Natural killer cell (primary cell): ENCODE results near the gene PTPRA. TPM values are rescaled to one million over a fixed set of nuclear protein-coding genes. Genes with fewer than 3 reads are reported as not detected.
A peak's percentile ranks its signal among the peaks of the same experiment; 100 is the strongest.
"Not testable (repeated sequence)": the region's sequence is repeated elsewhere in the genome, so short reads cannot be mapped to it uniquely, and the experiment has no call there.

Experiments used
- ATAC-seq, 3 donors: fragments of 150-1000 bp in 2 of 3; fragments of 200-7000 bp in 1 of 3; cut with Tn5 transposase; 1 replicate in 1 of 3; 2 replicates in 2 of 3; pipeline ENCODE4 v1.10.0; 2021; ENCODE audit warnings: mild to moderate bottlenecking in 2 of 3, moderate library complexity in 2 of 3
- DNase-seq, 2 donors: peaks; one replicate each; pipeline versions ENCODE4 v3.0.0 to v3.0.0-alpha.2; 2013 to 2021; ENCODE audit warnings: mixed read lengths in 1 of 2
- H3K27ac ChIP-seq: one replicate; pipeline ENCODE4 v1.5.1; 2013; ENCODE audit warnings: mild to moderate bottlenecking, low read length
- H3K27me3 ChIP-seq: one replicate; pipeline ENCODE4 v1.6.1; 2013; ENCODE audit warnings: low read length; ENCODE audit not compliant: control insufficient read depth, insufficient read depth
- H3K36me3 ChIP-seq: one replicate; pipeline ENCODE4 v1.6.1; 2013; ENCODE audit warnings: low read length; ENCODE audit not compliant: control insufficient read depth, insufficient read depth
- H3K4me1 ChIP-seq: one replicate; pipeline ENCODE4 v1.6.1; 2013; ENCODE audit warnings: low read length; ENCODE audit not compliant: control insufficient read depth, insufficient read depth
- H3K4me3 ChIP-seq: one replicate; pipeline ENCODE4 v1.5.1; 2013; ENCODE audit warnings: low read length
- H3K9me3 ChIP-seq: one replicate; pipeline ENCODE4 v1.6.1; 2013; ENCODE audit warnings: low read length; ENCODE audit not compliant: control insufficient read depth, insufficient read depth
- H3K27ac Mint-ChIP-seq, 2 donors: one replicate each; pipeline ENCODE4 v1.8.0; 2022; ENCODE audit warnings: mild to moderate bottlenecking in 2 of 2, mixed read lengths in 2 of 2, moderate library complexity in 1 of 2
- H3K27me3 Mint-ChIP-seq, 2 donors: one replicate each; pipeline ENCODE4 v1.8.0; 2022; ENCODE audit warnings: low read depth in 2 of 2, mixed read lengths in 2 of 2
- H3K36me3 Mint-ChIP-seq: one replicate; pipeline ENCODE4 v1.8.0; 2022; ENCODE audit warnings: mixed read lengths
- H3K4me1 Mint-ChIP-seq, 2 donors: one replicate each; pipeline ENCODE4 v1.8.0; 2022; ENCODE audit warnings: mixed read lengths in 2 of 2
- H3K4me3 Mint-ChIP-seq: one replicate; pipeline ENCODE4 v1.8.0; 2022; ENCODE audit warnings: mild to moderate bottlenecking, moderate library complexity, mixed read lengths
- H3K9me3 Mint-ChIP-seq, 2 donors: one replicate each; pipeline ENCODE4 v1.8.0; 2022; ENCODE audit warnings: mixed read lengths in 2 of 2
- CTCF ChIP-seq: fragments of 200-600 bp; IDR thresholded peaks from one replicate; pipeline ENCODE4 v1.8.0; 2022; ENCODE audit warnings: antibody characterized with exemption
- whole genome bisulfite sequencing: methylation state at CpG from one replicate; pipeline ENCODE4 v1.1.7; 2013; ENCODE audit warnings: missing lambda C conversion rate; ENCODE audit not compliant: insufficient coverage; 5-methylcytosine and 5-hydroxymethylcytosine counted together
- intact Hi-C: fragments of 100-400 bp; cut with micrococcal nuclease; formaldehyde crosslinking; loops from one replicate; pipeline ENCODE4 v1.14.2; 2022
- total RNA-seq, 4 donors: library from RNA; stranded (reverse); fragments of 120-200 nt in 1 of 4; gene quantifications; one replicate each; pipeline versions ENCODE4 v1.2.3 to v1.2.4, GENCODE V29; 2013 to 2022

The PTPRA gene
- total RNA-seq, 3 donors from 2014 or later (not counting 1 experiment from before 2014, with no cell fraction given) = 125 to 172 (median 141) TPM

DNA sequence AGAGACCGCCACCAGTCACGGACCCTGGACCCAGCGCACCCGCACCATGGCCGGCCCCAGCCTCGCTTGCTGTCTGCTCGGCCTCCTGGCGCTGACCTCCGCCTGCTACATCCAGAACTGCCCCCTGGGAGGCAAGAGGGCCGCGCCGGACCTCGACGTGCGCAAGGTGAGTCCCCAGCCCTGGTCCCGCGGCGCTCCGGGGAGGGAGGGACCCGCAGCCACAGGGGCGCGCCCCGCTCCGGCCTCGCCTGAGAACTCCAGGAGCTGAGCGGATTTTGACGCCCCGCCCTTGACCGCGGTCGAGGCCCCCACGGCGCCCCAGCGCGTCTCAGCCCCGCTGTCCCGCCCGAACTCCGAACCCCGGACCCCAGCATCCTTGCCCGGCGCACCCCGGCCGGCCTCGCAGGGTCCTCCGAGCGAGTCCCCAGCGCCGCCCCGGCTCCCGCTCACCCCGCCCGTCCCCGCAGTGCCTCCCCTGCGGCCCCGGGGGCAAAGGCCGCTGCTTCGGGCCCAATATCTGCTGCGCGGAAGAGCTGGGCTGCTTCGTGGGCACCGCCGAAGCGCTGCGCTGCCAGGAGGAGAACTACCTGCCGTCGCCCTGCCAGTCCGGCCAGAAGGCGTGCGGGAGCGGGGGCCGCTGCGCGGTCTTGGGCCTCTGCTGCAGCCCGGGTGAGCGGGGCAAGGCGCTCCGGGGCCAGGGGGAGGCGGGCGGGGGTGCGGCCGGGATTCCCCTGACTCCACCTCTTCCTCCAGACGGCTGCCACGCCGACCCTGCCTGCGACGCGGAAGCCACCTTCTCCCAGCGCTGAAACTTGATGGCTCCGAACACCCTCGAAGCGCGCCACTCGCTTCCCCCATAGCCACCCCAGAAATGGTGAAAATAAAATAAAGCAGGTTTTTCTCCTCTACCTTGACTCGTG lies 198.6 kb downstream of the PTPRA start, which contains the start of gene OXT:
TSS of gene OXT (plus strand) at position 11 of the 920 bp plus-strand sequence. CDS start at position 47, 36 bp downstream.
- DNase-seq (peak; percentile 43 to 88), ATAC-seq (peak; percentile 82 to 90 (median 85))
- Mint-ChIP-seq H3K4me3 (peak within 1 kb of the TSS; percentile 89), H3K36me3 (no peaks in the 10 kb centered on the region), H3K27me3 (peaks cover 8 to 16% of the 10 kb centered on the region in 2 donors), H3K4me1 (peaks cover 9 to 19% of the 10 kb centered on the region in 2 donors), H3K27ac (peak within 1 kb of the TSS; percentile 5 to 82), H3K9me3 (no peaks in the 10 kb centered on the region)
- TF ChIP-seq CTCF = no peak
- H3K9me3 ChIP-seq = no peaks in the 10 kb centered on the region
- no peak within 1 kb of the TSS for H3K27ac ChIP-seq
- peak within 1 kb of the TSS; percentile 31 for H3K4me3 ChIP-seq
- no peaks in the 10 kb centered on the region for H3K36me3 ChIP-seq
- intact Hi-C loops = no loop called here
- peaks cover 8% of the 10 kb centered on the region for H3K27me3 ChIP-seq
- H3K4me1 ChIP-seq = peaks cover 16% of the 10 kb centered on the region
- WGBS = 8% methylated on average over 94 of the region's 95 CpGs

DNA sequence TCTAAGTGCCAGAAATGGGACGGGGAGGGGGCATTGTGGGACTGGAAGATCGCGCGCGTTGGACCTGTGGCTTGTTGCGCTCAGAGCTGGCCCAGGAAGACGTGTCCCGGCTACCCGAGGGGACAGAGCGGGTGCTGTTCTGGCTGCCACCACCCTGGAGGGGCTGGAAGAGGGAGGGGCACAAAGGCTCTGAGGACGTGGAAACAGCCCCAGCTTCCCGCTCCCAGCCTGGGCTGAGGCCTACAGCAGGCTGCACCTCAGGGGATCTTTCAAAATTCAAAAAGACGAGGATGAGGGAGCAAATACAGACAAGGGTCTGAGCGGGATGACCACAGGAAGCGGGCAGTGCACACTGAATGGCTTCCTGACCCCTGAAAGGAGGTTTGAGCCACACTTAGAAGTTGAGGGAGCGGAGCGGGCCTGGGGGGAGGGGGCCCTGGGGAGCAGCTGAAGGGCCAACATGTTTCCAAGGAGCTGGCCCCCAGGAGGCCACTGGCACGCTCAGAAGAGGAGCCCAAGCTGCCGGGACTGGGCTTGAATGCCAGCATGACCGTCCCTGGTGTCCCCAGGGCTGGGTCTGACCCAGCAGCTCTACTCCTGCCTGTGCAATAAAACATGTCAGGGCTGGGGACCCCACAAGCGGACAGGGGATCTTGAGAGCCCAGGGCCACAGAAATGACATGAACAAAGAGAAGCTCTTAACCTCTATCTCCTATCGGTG lies 199.4 kb downstream of the PTPRA start:
- no peaks in the 10 kb centered on the region for H3K36me3 ChIP-seq
- WGBS = 84% methylated on average over 22 of the region's 22 CpGs
- ATAC-seq (no peak), DNase-seq (peak in 1 of 2 donors; percentile 4)
- Mint-ChIP-seq H3K4me3 (peak overlapping the region; percentile 85), H3K36me3 (no peaks in the 10 kb centered on the region), H3K4me1 (peaks cover 13 to 25% of the 10 kb centered on the region in 2 donors), H3K9me3 (no peaks in the 10 kb centered on the region), H3K27me3 (peaks cover 8 to 16% of the 10 kb centered on the region in 2 donors), H3K27ac (peak overlapping the region in 1 of 2 donors; percentile 82)
- no peaks in the 10 kb centered on the region for H3K9me3 ChIP-seq
- H3K27me3 ChIP-seq = peaks cover 8% of the 10 kb centered on the region
- intact Hi-C loops = no loop called here
- no peak for TF ChIP-seq CTCF
- H3K4me3 ChIP-seq = peak overlapping the region; percentile 19
- H3K27ac ChIP-seq = no peak overlapping the region
- peaks cover 24% of the 10 kb centered on the region for H3K4me1 ChIP-seq

GRCh38 chr20:3073251-3073643 lies 200.0 kb downstream of the PTPRA start:
- WGBS = 88% methylated on average over 8 of the region's 8 CpGs
- H3K27me3 Mint-ChIP-seq = peaks cover 8 to 16% of the 10 kb centered on the region in 2 donors
- peaks cover 11% of the 10 kb centered on the region for H3K27me3 ChIP-seq
- H3K36me3 ChIP-seq, intact Hi-C loops, H3K9me3 ChIP-seq, ATAC-seq, H3K36me3 Mint-ChIP-seq, H3K4me3 ChIP-seq, DNase-seq, H3K27ac ChIP-seq, H3K9me3 Mint-ChIP-seq, H3K27ac Mint-ChIP-seq: not testable (repeated sequence)
- H3K4me1 ChIP-seq = peaks cover 24% of the 10 kb centered on the region
- peaks cover 16 to 28% of the 10 kb centered on the region in 2 donors for H3K4me1 Mint-ChIP-seq
- peak overlapping the region; percentile 40 for H3K4me3 Mint-ChIP-seq

DNA sequence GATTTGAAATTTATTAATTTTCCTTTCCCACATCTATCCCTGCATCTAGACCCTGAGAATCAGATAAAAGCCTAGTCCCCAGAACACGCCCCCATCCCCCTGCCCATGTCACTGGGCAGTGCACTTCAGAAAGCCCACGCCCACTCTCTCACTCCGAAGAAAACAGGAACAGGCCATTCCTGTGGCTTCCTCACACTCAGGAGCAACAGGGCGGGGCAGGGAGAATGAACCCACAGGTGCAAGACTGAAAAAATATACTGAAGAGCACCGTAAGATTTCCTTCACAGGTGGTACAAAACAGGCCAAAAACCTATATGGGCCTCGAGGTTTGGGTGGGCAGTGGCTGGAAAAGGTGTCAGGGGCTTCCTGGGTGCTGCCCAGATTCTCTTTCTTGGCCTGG lies 201.5 kb downstream of the PTPRA start:
- 35% methylated on average over 6 of the region's 6 CpGs for WGBS
- H3K36me3 ChIP-seq = no peaks in the 10 kb centered on the region
- ATAC-seq = no peak
- peaks cover 16 to 28% of the 10 kb centered on the region in 2 donors for H3K4me1 Mint-ChIP-seq
- no peak overlapping the region for H3K27ac ChIP-seq
- no peaks in the 10 kb centered on the region for H3K36me3 Mint-ChIP-seq
- no peak for TF ChIP-seq CTCF
- no peak overlapping the region for H3K4me3 ChIP-seq
- no peaks in the 10 kb centered on the region for H3K9me3 Mint-ChIP-seq
- no peaks in the 10 kb centered on the region for H3K9me3 ChIP-seq
- no peak overlapping the region for H3K27ac Mint-ChIP-seq
- no peak for DNase-seq
- H3K4me1 ChIP-seq = peaks cover 24% of the 10 kb centered on the region
- peaks cover 19 to 21% of the 10 kb centered on the region in 2 donors for H3K27me3 Mint-ChIP-seq
- no peak overlapping the region for H3K4me3 Mint-ChIP-seq
- peaks cover 11% of the 10 kb centered on the region for H3K27me3 ChIP-seq
- intact Hi-C loops = no loop called here

DNA sequence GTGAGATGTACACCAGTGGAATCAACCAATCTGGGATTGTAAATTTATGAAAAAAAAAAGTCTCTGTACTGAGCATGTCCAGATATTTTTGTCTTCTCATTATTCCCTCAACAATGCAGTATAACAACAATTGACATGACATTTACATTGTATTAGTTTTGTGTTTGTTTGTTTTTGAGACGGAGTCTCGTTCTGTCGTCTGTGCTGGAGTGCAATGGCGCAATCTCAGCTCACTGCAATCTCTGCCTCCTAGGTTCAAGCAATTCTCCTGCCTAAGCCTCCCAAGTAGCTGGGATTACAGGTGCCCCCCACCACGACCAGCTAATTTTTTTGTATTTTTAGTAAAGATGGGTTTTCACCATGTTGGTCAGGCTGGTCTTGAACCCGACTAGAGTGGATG lies 202.0 kb downstream of the PTPRA start:
- WGBS = 83% methylated on average over 6 of the region's 6 CpGs
- intact Hi-C loops, H3K36me3 Mint-ChIP-seq, DNase-seq, H3K4me3 ChIP-seq, ATAC-seq, H3K27ac ChIP-seq, H3K27ac Mint-ChIP-seq, H3K4me3 Mint-ChIP-seq, H3K9me3 Mint-ChIP-seq, H3K36me3 ChIP-seq, H3K9me3 ChIP-seq: not testable (repeated sequence)
- H3K27me3 Mint-ChIP-seq = peaks cover 22 to 24% of the 10 kb centered on the region in 2 donors
- peaks cover 24% of the 10 kb centered on the region for H3K4me1 ChIP-seq
- peaks cover 16 to 28% of the 10 kb centered on the region in 2 donors for H3K4me1 Mint-ChIP-seq
- peaks cover 11% of the 10 kb centered on the region for H3K27me3 ChIP-seq
